ENCODE data around the gene LYRM2. TPM values are rescaled to one million over a fixed set of nuclear protein-coding genes. Genes with fewer than 3 reads are reported as not detected.

Gene LYRM2
- total and polyA plus RNA-seq, 9 of the 15 experiments (the other 6 are each of a cell fraction or from before 2014, with no cell fraction given) = 13.9 to 115 (median 42.9) TPM

GRCh38 chr6:89553431-89553830, 85.1 kb downstream of the LYRM2 start:
- Histone ChIP-seq H2AFZ (ENCODE audit: low read depth, low read length) (no peak overlapping the region), H3K36me3 (ENCODE audit: control insufficient read depth, insufficient read depth, low read length) (no peaks in the 10 kb centered on the region), H3K9ac (ENCODE audit: insufficient read depth in 1 of 2, low read depth in 2 of 2, low read length in 2 of 2) (no peak overlapping the region), H3K27me3 (ENCODE audit: control insufficient read depth in 2 of 2, insufficient read depth in 2 of 2, low read length in 2 of 2) (peaks cover 5 to 29% of the 10 kb centered on the region in 2 experiments; a peak in 4 of 5 replicates), H3K4me2 (ENCODE audit: insufficient read depth, low read length) (no peak overlapping the region), H4K20me1 (replicated peaks; ENCODE audit: control insufficient read depth, insufficient read depth, low read length) (no peaks in the 10 kb centered on the region), H3K27ac (ENCODE audit: extremely low read depth, low read depth, low read length) (no peak overlapping the region), H3K9me3 (replicated peaks; ENCODE audit: control insufficient read depth, insufficient read depth, low read depth, low read length) (no peaks in the 10 kb centered on the region), H3K4me1 (replicated peaks in 1 of 2; ENCODE audit: control insufficient read depth in 2 of 2, insufficient read depth in 2 of 2, low read length in 2 of 2) (no peaks in the 10 kb centered on the region), H3K79me2 (ENCODE audit: control insufficient read depth, insufficient read depth, low read length) (no peaks in the 10 kb centered on the region), H3K4me3 (no peak overlapping the region), H3K9me1 (ENCODE audit: control insufficient read depth, insufficient read depth, low read length) (no peaks in the 10 kb centered on the region)
- no TSS peak for BruUV-seq (replicated peaks)
- no peak for FAIRE-seq
- no peak for DNase-seq (ENCODE audit: extremely low read depth in 1 of 4, low spot score in 3 of 4)
- TF ChIP-seq NFE2L1 (tag; IDR thresholded peaks at IDR 0.05; ENCODE audit: borderline replicate concordance, low read depth) = no peak
- no peak for TF ChIP-seq CBX5 (IDR thresholded peaks at IDR 0.05; ENCODE audit: borderline replicate concordance, low read depth)
- TF ChIP-seq NRF1 (conservative IDR thresholded peaks at IDR 0.05 in 1 of 2, IDR thresholded peaks at IDR 0.05 in 1 of 2) = no peak
- no peak for TF ChIP-seq PCBP2 (IDR thresholded peaks at IDR 0.05; ENCODE audit: low read depth, low read length, poor library complexity, severe bottlenecking)
- TF ChIP-seq MYBL2 (IDR thresholded peaks at IDR 0.05; ENCODE audit: low read depth) = no peak
- no peak for TF ChIP-seq MYBL2 (CRISPR knock-in tag; IDR thresholded peaks at IDR 0.05; ENCODE audit: borderline replicate concordance)
- no peak for TF ChIP-seq ZSCAN32 (CRISPR knock-in tag; IDR thresholded peaks at IDR 0.05)
- no peak for TF ChIP-seq ZNF644 (tag; IDR thresholded peaks at IDR 0.05; ENCODE audit: low read depth)
- TF ChIP-seq GABPB1 (CRISPR knock-in tag; IDR thresholded peaks at IDR 0.05) = no peak
- no peak for TF ChIP-seq CREB5 (CRISPR knock-in tag; IDR thresholded peaks at IDR 0.05)
- TF ChIP-seq FOSL1 (tag; conservative IDR thresholded peaks at IDR 0.05) = no peak
- no peak for TF ChIP-seq ATF1 (CRISPR knock-in tag; IDR thresholded peaks at IDR 0.05)
- TF ChIP-seq ATF1 (tag; IDR thresholded peaks at IDR 0.05) = no peak
- no peak for TF ChIP-seq ARID4B (CRISPR knock-in tag; IDR thresholded peaks at IDR 0.05)
- TF ChIP-seq FOXA3 (CRISPR knock-in tag; conservative IDR thresholded peaks at IDR 0.05 in 1 of 2, IDR thresholded peaks at IDR 0.05 in 1 of 2) = no peak
- no peak for TF ChIP-seq CREBBP (IDR thresholded peaks at IDR 0.05; ENCODE audit: low read depth, low read length)
- TF ChIP-seq ZFPM2 (CRISPR knock-in tag; IDR thresholded peaks at IDR 0.05) = no peak
- ChIA-PET POLR2A (interaction anchor here (0.8 kb wide), 1 partner anchor 21 kb away, joined by 3 read pairs; no protein-coding TSS in a partner anchor), CTCF (ENCODE audit: low intra/inter-chr PET ratio) (no interaction called here)
- 0% methylated on average over 5 of the region's 5 CpGs for WGBS (ENCODE audit: insufficient coverage, low coverage, missing lambda C conversion rate)
- in situ Hi-C loops (cut with MboI) (no loop called here), intact Hi-C loops (cut with micrococcal nuclease) (no loop called here)
- ATAC-seq = no peak

All from K562 (cell line).